Stimulated activated CD8-positive, alpha-beta memory T cell treated with anti-CD3 and anti-CD28 coated beads, Interleukin-7, amount 100 ng/mL, for 24 hours (primary cell): ENCODE results near the gene CELSR3.

Experiments used
- DNase-seq: peaks from one replicate; pipeline ENCODE4 v3.0.0-alpha.2; 2020; ENCODE audit warnings: low read depth

CELSR3 gene

GRCh38 chr3:48633743-48634142, 28.9 kb downstream of the CELSR3 start:
- DNase-seq = no peak

GRCh38 chr3:48633256-48633655, 29.4 kb downstream of the CELSR3 start:
- no peak for DNase-seq

- DNase-seq = no peak
Measured at GRCh38 chr3:48631516-48632448, 30.9 kb downstream of the CELSR3 start.

- no peak for DNase-seq
Measured at GRCh38 chr3:48630833-48631232, 31.9 kb downstream of the CELSR3 start.

GRCh38 chr3:48630407-48630806, 32.3 kb downstream of the CELSR3 start:
- DNase-seq = no peak

GRCh38 chr3:48629894-48630293, 32.8 kb downstream of the CELSR3 start:
- DNase-seq = no peak

- no peak for DNase-seq
Measured at GRCh38 chr3:48628277-48629017, 34.2 kb downstream of the CELSR3 start.

- no peak for DNase-seq
Measured at GRCh38 chr3:48625600-48625999, 37.1 kb downstream of the CELSR3 start.

- DNase-seq = no peak
Measured at GRCh38 chr3:48624767-48625166, 37.9 kb downstream of the CELSR3 start.

- DNase-seq = no peak
Measured at GRCh38 chr3:48623851-48624547, 38.7 kb downstream of the CELSR3 start.

GRCh38 chr3:48621461-48621869, 41.2 kb downstream of the CELSR3 start, which contains the start of gene TMEM89:
Gene TMEM89 (minus strand): TSS chr3:48621769. CDS start chr3:48621756, 13 bp downstream.
- no peak for DNase-seq

- no peak for DNase-seq
Measured at GRCh38 chr3:48619541-48620524, 42.9 kb downstream of the CELSR3 start.

- DNase-seq = no peak
Measured at GRCh38 chr3:48617559-48617958, 45.1 kb downstream of the CELSR3 start.

- no peak for DNase-seq
Measured at GRCh38 chr3:48614044-48614443, 48.6 kb downstream of the CELSR3 start.

GRCh38 chr3:48612309-48612708, 50.4 kb downstream of the CELSR3 start:
- DNase-seq = no peak

GRCh38 chr3:48609088-48610005, 53.3 kb downstream of the CELSR3 start, which contains the start of gene UQCRC1:
Gene UQCRC1 (minus strand): TSS chr3:48609646. CDS start chr3:48609620, 26 bp downstream.
- DNase-seq = peak; percentile 82

GRCh38 chr3:48607519-48607918, 55.2 kb downstream of the CELSR3 start:
- no peak for DNase-seq

GRCh38 chr3:48601622-48601994, 61.1 kb downstream of the CELSR3 start:
- no peak for DNase-seq

GRCh38 chr3:48600711-48601621, 61.7 kb downstream of the CELSR3 start:
- no peak for DNase-seq
